ENCODE measurements around the gene FXYD1. TPM values are rescaled to one million over a fixed set of nuclear protein-coding genes. Genes with fewer than 3 reads are reported as not detected.

Gene FXYD1
- total and polyA plus RNA-seq, 4 donors, result 18.7 to 146 (median 71.5) TPM

GRCh38 chr19:35125270-35125717 lies 13.3 kb upstream of the FXYD1 start (continued):
- TF ChIP-seq ZBTB33 (IDR thresholded peaks at IDR 0.05) (no peak), NR2F2 (IDR thresholded peaks at IDR 0.05) (no peak), CTCF (IDR thresholded peaks at IDR 0.05; ENCODE audit: low read depth, low read length, missing input control) (no peak)

- Histone ChIP-seq H3K4me1 (ENCODE audit: control insufficient read depth in 4 of 4, insufficient read depth in 4 of 4, low read length in 3 of 4) (peaks cover 4 to 15% (median 11%) of the 10 kb centered on the region in 4 donors), H3K4me3 (ENCODE audit: low read depth in 1 of 3, low read length in 3 of 3) (no peak overlapping the region), H3K36me3 (ENCODE audit: control insufficient read depth in 4 of 4, insufficient read depth in 3 of 4, low read depth in 1 of 4, low read length in 3 of 4) (no peaks in the 10 kb centered on the region), H3K9me3 (ENCODE audit: control insufficient read depth in 4 of 4, low read length in 3 of 4) (no peaks in the 10 kb centered on the region), H3K27ac (ENCODE audit: low read depth in 1 of 2, low read length in 2 of 2) (no peak overlapping the region), H3K27me3 (ENCODE audit: control insufficient read depth in 4 of 4, insufficient read depth in 4 of 4, low read length in 3 of 4) (no peaks in the 10 kb centered on the region), H3K9ac (ENCODE audit: low read depth in 1 of 2, low read length in 2 of 2) (no peak overlapping the region)
- 93% methylated on average over 35 of the region's 35 CpGs for WGBS
- TF ChIP-seq FOXA1 (IDR thresholded peaks at IDR 0.05), result no peak
- no peak for TF ChIP-seq HNF4A (conservative IDR thresholded peaks at IDR 0.05)
- TF ChIP-seq CTCF (IDR thresholded peaks at IDR 0.05; ENCODE audit: low read depth, low read length, missing input control), result no peak
- no peak for TF ChIP-seq RAD21 (IDR thresholded peaks at IDR 0.05)
- DNase-seq (ENCODE audit: low spot score), result no peak
Measured at GRCh38 chr19:35125749-35126623, 12.6 kb upstream of the FXYD1 start.

- DNase-seq (ENCODE audit: low spot score), result no peak
- Histone ChIP-seq H3K27me3 (ENCODE audit: control insufficient read depth in 4 of 4, insufficient read depth in 4 of 4, low read length in 3 of 4) (no peaks in the 10 kb centered on the region), H3K9me3 (ENCODE audit: control insufficient read depth in 4 of 4, low read length in 3 of 4) (no peaks in the 10 kb centered on the region), H3K4me1 (ENCODE audit: control insufficient read depth in 4 of 4, insufficient read depth in 4 of 4, low read length in 3 of 4) (peaks cover 4 to 15% (median 11%) of the 10 kb centered on the region in 4 donors), H3K27ac (ENCODE audit: low read depth in 1 of 2, low read length in 2 of 2) (no peak overlapping the region), H3K9ac (ENCODE audit: low read depth in 1 of 2, low read length in 2 of 2) (no peak overlapping the region), H3K4me3 (ENCODE audit: low read depth in 1 of 3, low read length in 3 of 3) (no peak overlapping the region), H3K36me3 (ENCODE audit: control insufficient read depth in 4 of 4, insufficient read depth in 3 of 4, low read depth in 1 of 4, low read length in 3 of 4) (no peaks in the 10 kb centered on the region)
- 81% methylated on average over 20 of the region's 20 CpGs for WGBS
- TF ChIP-seq EGR1 (IDR thresholded peaks at IDR 0.05; ENCODE audit: low read depth in 2 of 2) (no peak), CTCF (IDR thresholded peaks at IDR 0.05; ENCODE audit: low read depth, low read length, missing input control) (no peak), HNF4G (IDR thresholded peaks at IDR 0.05) (no peak), GABPA (IDR thresholded peaks at IDR 0.05 in 1 of 2, conservative IDR thresholded peaks at IDR 0.05 in 1 of 2) (no peak), MAX (IDR thresholded peaks at IDR 0.05) (no peak), HNF4A (conservative IDR thresholded peaks at IDR 0.05) (no peak), RAD21 (IDR thresholded peaks at IDR 0.05) (no peak), REST (IDR thresholded peaks at IDR 0.05) (no peak), ATF3 (IDR thresholded peaks at IDR 0.05) (no peak), YY1 (IDR thresholded peaks at IDR 0.05) (no peak), FOXA2 (IDR thresholded peaks at IDR 0.05) (no peak)
Measured at GRCh38 chr19:35126624-35126959, 12.0 kb upstream of the FXYD1 start.
